ENCODE data around the gene ARPC2.

The ARPC2 gene

DNA sequence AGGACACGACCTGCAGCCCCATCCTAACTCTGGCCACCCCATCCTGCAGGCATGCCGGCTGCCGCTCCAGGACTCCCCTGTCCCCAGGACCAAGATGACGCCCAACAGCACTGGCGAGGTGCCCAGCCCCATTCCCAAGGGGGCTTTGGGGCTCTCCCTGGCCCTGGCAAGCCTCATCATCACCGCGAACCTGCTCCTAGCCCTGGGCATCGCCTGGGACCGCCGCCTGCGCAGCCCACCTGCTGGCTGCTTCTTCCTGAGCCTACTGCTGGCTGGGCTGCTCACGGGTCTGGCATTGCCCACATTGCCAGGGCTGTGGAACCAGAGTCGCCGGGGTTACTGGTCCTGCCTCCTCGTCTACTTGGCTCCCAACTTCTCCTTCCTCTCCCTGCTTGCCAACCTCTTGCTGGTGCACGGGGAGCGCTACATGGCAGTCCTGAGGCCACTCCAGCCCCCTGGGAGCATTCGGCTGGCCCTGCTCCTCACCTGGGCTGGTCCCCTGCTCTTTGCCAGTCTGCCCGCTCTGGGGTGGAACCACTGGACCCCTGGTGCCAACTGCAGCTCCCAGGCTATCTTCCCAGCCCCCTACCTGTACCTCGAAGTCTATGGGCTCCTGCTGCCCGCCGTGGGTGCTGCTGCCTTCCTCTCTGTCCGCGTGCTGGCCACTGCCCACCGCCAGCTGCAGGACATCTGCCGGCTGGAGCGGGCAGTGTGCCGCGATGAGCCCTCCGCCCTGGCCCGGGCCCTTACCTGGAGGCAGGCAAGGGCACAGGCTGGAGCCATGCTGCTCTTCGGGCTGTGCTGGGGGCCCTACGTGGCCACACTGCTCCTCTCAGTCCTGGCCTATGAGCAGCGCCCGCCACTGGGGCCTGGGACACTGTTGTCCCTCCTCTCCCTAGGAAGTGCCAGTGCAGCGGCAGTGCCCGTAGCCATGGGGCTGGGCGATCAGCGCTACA, 45.9 kb downstream of the ARPC2 start:
- Histone ChIP-seq H3K9ac (ENCODE audit: low read length in 2 of 2) (no peak overlapping the region), H3K4me3 (ENCODE audit: low read length in 2 of 2) (peak overlapping the region in 1 of 2 donors; percentile 61), H3K27me3 (ENCODE audit: control insufficient read depth in 1 of 2, insufficient read depth in 2 of 2, low read length in 2 of 2) (no peaks in the 10 kb centered on the region), H3K4me1 (ENCODE audit: control insufficient read depth, insufficient read depth, low read length) (peaks cover 76% of the 10 kb centered on the region), H3K9me3 (ENCODE audit: control insufficient read depth in 2 of 2, low read length in 2 of 2) (no peaks in the 10 kb centered on the region), H3K36me3 (ENCODE audit: control insufficient read depth in 2 of 2, insufficient read depth in 2 of 2, low read length in 2 of 2) (peaks cover 36% of the 10 kb centered on the region in 2 donors), H3K27ac (ENCODE audit: low read length) (peak overlapping the region; percentile 96)

DNA sequence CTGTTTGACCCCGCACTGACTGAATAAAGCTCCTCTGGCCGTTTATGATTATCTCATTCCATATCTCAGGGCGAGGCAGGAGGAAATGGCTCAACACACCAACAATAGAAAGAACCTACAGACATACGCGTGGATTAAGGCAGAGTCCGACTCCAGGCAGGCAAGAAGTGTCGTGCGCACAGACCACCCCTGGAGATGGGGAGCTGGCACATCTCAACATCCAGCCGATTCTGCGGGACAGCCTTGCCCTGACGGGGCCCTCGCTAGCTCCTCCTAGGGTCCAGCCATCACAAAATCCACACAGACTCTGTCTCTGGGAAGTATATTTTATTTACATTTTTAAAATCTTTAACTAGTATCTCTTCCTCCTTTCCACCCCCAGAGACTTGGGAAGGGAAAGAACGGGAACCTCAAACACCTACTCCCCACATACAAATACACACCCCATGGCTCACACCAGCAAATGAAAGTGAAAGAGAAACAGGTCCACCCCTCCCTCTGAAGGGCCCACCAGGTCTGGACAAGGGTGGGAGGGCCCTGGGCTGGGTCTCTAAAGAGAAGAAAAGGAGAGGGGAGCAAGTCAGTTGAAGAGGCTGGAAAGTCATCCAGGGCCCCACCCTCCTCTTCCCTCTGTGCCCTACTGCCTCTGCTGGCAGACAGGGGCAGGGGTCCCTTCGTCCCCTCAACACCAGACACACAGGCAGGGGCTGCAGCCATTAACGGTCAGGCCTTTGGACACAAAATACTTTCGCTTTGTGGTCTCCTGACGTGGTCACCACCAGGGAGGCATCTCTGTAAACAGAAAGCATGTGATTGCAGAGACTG, 47.0 kb downstream of the ARPC2 start:
- peak overlapping the region; percentile 96 for H3K27ac ChIP-seq (ENCODE audit: low read length)
- peaks cover 36% of the 10 kb centered on the region in 2 donors for H3K36me3 ChIP-seq (ENCODE audit: control insufficient read depth in 2 of 2, insufficient read depth in 2 of 2, low read length in 2 of 2)
- H3K4me1 ChIP-seq (ENCODE audit: control insufficient read depth, insufficient read depth, low read length): peaks cover 74% of the 10 kb centered on the region
- H3K4me3 ChIP-seq (ENCODE audit: low read length in 2 of 2): peak overlapping the region in 1 of 2 donors; percentile 8
- no peaks in the 10 kb centered on the region for H3K27me3 ChIP-seq (ENCODE audit: control insufficient read depth in 1 of 2, insufficient read depth in 2 of 2, low read length in 2 of 2)
- H3K9me3 ChIP-seq (ENCODE audit: control insufficient read depth in 2 of 2, low read length in 2 of 2): no peaks in the 10 kb centered on the region
- no peak overlapping the region for H3K9ac ChIP-seq (ENCODE audit: low read length in 2 of 2)

DNA sequence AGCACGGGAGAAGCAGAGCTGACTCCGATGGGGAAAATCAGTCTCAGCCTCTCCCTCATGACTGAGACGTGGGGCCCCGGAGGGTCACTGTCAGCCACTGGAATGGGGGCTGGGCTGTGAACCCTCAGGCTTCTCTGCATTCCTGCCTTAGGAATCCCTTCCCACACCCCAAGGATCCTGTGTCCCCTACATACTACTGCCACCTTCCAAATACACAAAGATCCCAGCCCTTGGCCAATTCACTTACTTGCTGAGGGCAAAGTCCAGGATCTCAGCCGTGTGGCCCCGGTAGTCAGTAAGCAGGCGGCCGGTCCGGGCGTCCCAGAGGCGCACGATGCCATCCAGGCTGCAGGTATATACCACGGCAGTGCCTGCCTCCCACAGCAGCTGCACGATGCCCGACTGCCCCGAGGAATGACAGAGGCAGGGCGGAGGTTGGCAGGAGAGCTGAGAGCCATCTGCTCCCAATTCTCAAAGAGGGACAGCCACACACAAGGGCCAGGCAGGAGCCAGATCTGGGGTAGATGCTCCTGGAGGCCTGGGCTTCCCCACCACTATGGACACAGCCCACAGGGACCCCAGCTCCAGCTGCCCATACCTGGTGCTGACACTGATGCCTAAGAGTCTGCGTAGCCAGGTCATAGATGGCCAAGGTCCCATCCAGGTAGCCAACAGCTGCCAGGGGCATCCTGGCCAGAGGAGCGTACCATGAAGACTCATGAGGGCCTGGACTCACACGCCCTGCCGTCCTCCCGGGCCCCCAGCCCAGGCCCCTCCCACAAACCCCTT, 48.0 kb downstream of the ARPC2 start:
- Histone ChIP-seq H3K36me3 (ENCODE audit: control insufficient read depth in 2 of 2, insufficient read depth in 2 of 2, low read length in 2 of 2) (peaks cover 36% of the 10 kb centered on the region in 2 donors), H3K27me3 (ENCODE audit: control insufficient read depth in 1 of 2, insufficient read depth in 2 of 2, low read length in 2 of 2) (no peaks in the 10 kb centered on the region), H3K9ac (ENCODE audit: low read length in 2 of 2) (no peak overlapping the region), H3K27ac (ENCODE audit: low read length) (no peak overlapping the region), H3K4me1 (ENCODE audit: control insufficient read depth, insufficient read depth, low read length) (peaks cover 71% of the 10 kb centered on the region), H3K9me3 (ENCODE audit: control insufficient read depth in 2 of 2, low read length in 2 of 2) (no peaks in the 10 kb centered on the region), H3K4me3 (ENCODE audit: low read length in 2 of 2) (no peak overlapping the region)

DNA sequence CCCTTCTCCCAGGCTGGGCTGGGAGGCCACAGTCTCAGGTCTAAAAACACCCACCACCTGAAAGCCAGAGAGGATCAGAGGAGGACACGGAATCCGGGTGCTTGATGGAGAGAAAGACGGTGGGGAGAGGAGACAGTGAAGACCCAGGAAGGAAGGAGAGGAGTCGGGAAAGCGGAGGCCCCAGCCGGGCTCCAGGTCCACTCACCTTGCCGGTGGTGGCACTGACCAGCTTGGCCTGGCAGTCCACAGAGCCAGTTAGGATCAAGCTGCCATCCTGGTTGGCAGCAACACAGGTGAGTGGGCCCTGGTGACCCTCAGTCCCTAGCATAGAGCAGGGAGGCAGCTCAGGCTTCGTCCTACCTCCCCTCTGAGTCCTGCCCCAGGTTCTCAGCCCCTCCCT, 48.6 kb downstream of the ARPC2 start:
- Histone ChIP-seq H3K27ac (ENCODE audit: low read length) (no peak overlapping the region), H3K9ac (ENCODE audit: low read length in 2 of 2) (no peak overlapping the region), H3K9me3 (ENCODE audit: control insufficient read depth in 2 of 2, low read length in 2 of 2) (no peaks in the 10 kb centered on the region), H3K36me3 (ENCODE audit: control insufficient read depth in 2 of 2, insufficient read depth in 2 of 2, low read length in 2 of 2) (peaks cover 36% of the 10 kb centered on the region in 2 donors), H3K4me3 (ENCODE audit: low read length in 2 of 2) (no peak overlapping the region), H3K27me3 (ENCODE audit: control insufficient read depth in 1 of 2, insufficient read depth in 2 of 2, low read length in 2 of 2) (no peaks in the 10 kb centered on the region), H3K4me1 (ENCODE audit: control insufficient read depth, insufficient read depth, low read length) (peaks cover 65% of the 10 kb centered on the region)

GRCh38 chr2:218266316-218266979, 49.5 kb downstream of the ARPC2 start:
- Histone ChIP-seq H3K27ac (ENCODE audit: low read length) (no peak overlapping the region), H3K27me3 (ENCODE audit: control insufficient read depth in 1 of 2, insufficient read depth in 2 of 2, low read length in 2 of 2) (no peaks in the 10 kb centered on the region), H3K4me3 (ENCODE audit: low read length in 2 of 2) (no peak overlapping the region), H3K9ac (ENCODE audit: low read length in 2 of 2) (no peak overlapping the region), H3K9me3 (ENCODE audit: control insufficient read depth in 2 of 2, low read length in 2 of 2) (no peaks in the 10 kb centered on the region), H3K36me3 (ENCODE audit: control insufficient read depth in 2 of 2, insufficient read depth in 2 of 2, low read length in 2 of 2) (peaks cover 36% of the 10 kb centered on the region in 2 donors), H3K4me1 (ENCODE audit: control insufficient read depth, insufficient read depth, low read length) (peaks cover 64% of the 10 kb centered on the region)

GRCh38 chr2:218267259-218267658, 50.3 kb downstream of the ARPC2 start:
- no peaks in the 10 kb centered on the region for H3K27me3 ChIP-seq (ENCODE audit: control insufficient read depth in 1 of 2, insufficient read depth in 2 of 2, low read length in 2 of 2)
- H3K9me3 ChIP-seq (ENCODE audit: control insufficient read depth in 2 of 2, low read length in 2 of 2): no peaks in the 10 kb centered on the region
- no peak overlapping the region for H3K27ac ChIP-seq (ENCODE audit: low read length)
- peaks cover 64% of the 10 kb centered on the region for H3K4me1 ChIP-seq (ENCODE audit: control insufficient read depth, insufficient read depth, low read length)
- no peak overlapping the region for H3K4me3 ChIP-seq (ENCODE audit: low read length in 2 of 2)
- peaks cover 36% of the 10 kb centered on the region in 2 donors for H3K36me3 ChIP-seq (ENCODE audit: control insufficient read depth in 2 of 2, insufficient read depth in 2 of 2, low read length in 2 of 2)
- no peak overlapping the region for H3K9ac ChIP-seq (ENCODE audit: low read length in 2 of 2)

DNA sequence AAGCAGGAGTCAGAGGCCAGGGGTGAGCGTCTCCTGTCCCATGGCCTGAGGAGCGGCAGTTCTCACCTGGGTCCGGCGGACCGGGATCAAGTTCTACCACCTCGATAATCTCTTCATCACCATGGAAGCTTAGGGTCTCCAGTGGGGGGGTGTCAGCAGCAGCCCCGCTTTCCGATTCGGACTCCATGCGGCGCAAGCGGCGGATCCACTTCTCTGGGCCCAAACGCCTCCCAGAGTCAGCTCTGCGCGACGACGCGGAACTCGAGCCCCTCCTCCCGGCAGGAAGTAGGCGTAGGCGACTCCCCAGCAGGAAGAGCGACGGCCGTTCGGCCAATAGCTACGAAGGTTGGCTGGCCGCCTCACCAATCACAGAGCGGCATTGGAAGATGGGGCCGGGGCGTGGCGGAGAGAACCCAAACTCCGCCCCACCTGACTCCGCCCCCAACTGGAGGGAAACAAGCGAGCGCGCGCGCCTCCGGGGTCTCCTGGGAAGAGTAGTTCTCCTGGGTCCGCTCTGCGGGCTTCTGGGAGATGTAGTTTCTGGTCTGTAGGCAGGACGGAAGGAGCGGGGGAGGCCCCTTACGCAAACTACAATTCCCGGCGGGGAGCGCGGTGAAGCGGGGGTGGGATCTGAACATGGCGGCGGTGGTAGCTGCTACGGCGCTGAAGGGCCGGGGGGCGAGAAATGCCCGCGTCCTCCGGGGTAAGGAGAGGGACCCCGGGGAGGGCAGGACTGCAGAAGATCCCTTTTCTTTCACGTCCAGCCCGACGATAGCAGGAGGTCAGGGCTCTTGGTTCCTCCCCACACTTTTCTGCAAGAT, 53.1 kb downstream of the ARPC2 start, which contains the start of the genes AAMP and PNKD:
TSS of gene AAMP (minus strand) at position 238 of the 821 bp plus-strand sequence. CDS start at position 187, 51 bp downstream.
TSS of gene PNKD (plus strand) at position 620 of the 821 bp plus-strand sequence. CDS start at position 637, 17 bp downstream.
- Histone ChIP-seq H3K4me3 (ENCODE audit: low read length in 2 of 2) (peak within 1 kb of the TSS; percentile 86 to 96), H3K9me3 (ENCODE audit: control insufficient read depth in 2 of 2, low read length in 2 of 2) (no peaks in the 10 kb centered on the region), H3K27me3 (ENCODE audit: control insufficient read depth in 1 of 2, insufficient read depth in 2 of 2, low read length in 2 of 2) (no peaks in the 10 kb centered on the region), H3K4me1 (ENCODE audit: control insufficient read depth, insufficient read depth, low read length) (peaks cover 46% of the 10 kb centered on the region), H3K9ac (ENCODE audit: low read length in 2 of 2) (peak within 1 kb of the TSS; percentile 92 to 93), H3K36me3 (ENCODE audit: control insufficient read depth in 2 of 2, insufficient read depth in 2 of 2, low read length in 2 of 2) (peaks cover 36 to 39% of the 10 kb centered on the region in 2 donors), H3K27ac (ENCODE audit: low read length) (peak within 1 kb of the TSS; percentile 70)

DNA sequence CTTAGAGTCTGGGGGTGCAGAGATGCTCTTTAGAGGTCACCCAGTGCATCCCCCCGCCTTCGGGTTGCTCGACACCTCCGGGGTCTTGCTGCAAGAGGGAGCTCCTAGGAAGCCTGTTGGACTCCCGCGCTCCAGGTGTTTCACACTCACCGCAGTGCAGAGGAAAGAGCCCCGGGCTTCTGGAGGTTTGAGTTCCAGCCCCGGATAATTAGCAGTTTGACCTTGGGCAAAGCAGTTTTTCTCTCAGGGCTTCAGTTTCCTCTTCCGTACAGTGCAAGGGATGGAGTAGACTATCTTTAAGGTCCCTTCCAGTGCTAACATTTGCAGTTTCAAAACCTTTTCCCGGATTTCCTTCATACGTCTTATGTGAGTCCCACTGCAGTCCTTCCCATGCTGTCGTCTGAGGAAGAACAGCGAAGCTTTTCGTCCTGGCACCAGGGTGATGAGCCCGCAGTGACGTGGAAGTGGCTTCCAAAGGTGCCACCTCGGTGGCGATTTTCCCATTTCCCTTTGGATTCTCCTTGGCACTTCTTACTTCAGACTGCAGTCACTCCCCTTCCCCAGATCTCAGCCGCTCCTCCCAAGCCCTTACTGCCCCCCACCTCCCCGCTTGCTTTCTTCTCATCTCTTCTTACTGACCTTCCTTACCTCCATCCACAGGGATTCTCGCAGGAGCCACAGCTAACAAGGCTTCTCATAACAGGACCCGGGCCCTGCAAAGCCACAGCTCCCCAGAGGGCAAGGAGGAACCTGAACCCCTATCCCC, 53.9 kb downstream of the ARPC2 start:
- Histone ChIP-seq H3K9me3 (ENCODE audit: control insufficient read depth in 2 of 2, low read length in 2 of 2) (no peaks in the 10 kb centered on the region), H3K4me1 (ENCODE audit: control insufficient read depth, insufficient read depth, low read length) (peaks cover 42% of the 10 kb centered on the region), H3K36me3 (ENCODE audit: control insufficient read depth in 2 of 2, insufficient read depth in 2 of 2, low read length in 2 of 2) (peaks cover 36 to 39% of the 10 kb centered on the region in 2 donors), H3K27me3 (ENCODE audit: control insufficient read depth in 1 of 2, insufficient read depth in 2 of 2, low read length in 2 of 2) (no peaks in the 10 kb centered on the region), H3K27ac (ENCODE audit: low read length) (peak overlapping the region; percentile 70), H3K4me3 (ENCODE audit: low read length in 2 of 2) (peak overlapping the region; percentile 81 to 96), H3K9ac (ENCODE audit: low read length in 2 of 2) (peak overlapping the region; percentile 78 to 85)

- Histone ChIP-seq H3K9ac (ENCODE audit: low read length in 2 of 2) (peak overlapping the region; percentile 42 to 78), H3K4me1 (ENCODE audit: control insufficient read depth, insufficient read depth, low read length) (peaks cover 42% of the 10 kb centered on the region), H3K4me3 (ENCODE audit: low read length in 2 of 2) (peak overlapping the region; percentile 81 to 96), H3K36me3 (ENCODE audit: control insufficient read depth in 2 of 2, insufficient read depth in 2 of 2, low read length in 2 of 2) (peaks cover 35 to 38% of the 10 kb centered on the region in 2 donors), H3K9me3 (ENCODE audit: control insufficient read depth in 2 of 2, low read length in 2 of 2) (no peaks in the 10 kb centered on the region), H3K27ac (ENCODE audit: low read length) (peak overlapping the region; percentile 70), H3K27me3 (ENCODE audit: control insufficient read depth in 1 of 2, insufficient read depth in 2 of 2, low read length in 2 of 2) (no peaks in the 10 kb centered on the region)
Measured at GRCh38 chr2:218271487-218271797, 54.5 kb downstream of the ARPC2 start.
